Memory B cell (primary cell): ENCODE measurements around the gene SMAGP.
"Not testable (repeated sequence)": the region's sequence is repeated elsewhere in the genome, so short reads cannot be mapped to it uniquely, and the experiment has no call there.

Experiments used
- ATAC-seq: fragments of 150-1000 bp; cut with Tn5 transposase; 2 replicates; pipeline ENCODE4 v1.10.0; 2021; ENCODE audit warnings: low read depth, mild to moderate bottlenecking, moderate library complexity
- DNase-seq, 2 donors: peaks; one replicate each; pipeline ENCODE4 v3.0.0; 2022; ENCODE audit warnings: low spot score in 2 of 2
- H3K27ac Mint-ChIP-seq: one replicate; pipeline ENCODE4 v1.8.0; 2022; ENCODE audit warnings: mild to moderate bottlenecking, moderate library complexity, mixed read lengths
- H3K27me3 Mint-ChIP-seq: one replicate; pipeline ENCODE4 v1.8.0; 2022; ENCODE audit warnings: mixed read lengths
- H3K36me3 Mint-ChIP-seq: one replicate; pipeline ENCODE4 v1.8.0; 2022; ENCODE audit warnings: mild to moderate bottlenecking, mixed read lengths
- H3K4me1 Mint-ChIP-seq: one replicate; pipeline ENCODE4 v1.8.0; 2022; ENCODE audit warnings: mixed read lengths
- H3K4me3 Mint-ChIP-seq: one replicate; pipeline ENCODE4 v1.8.0; 2022; ENCODE audit warnings: mild to moderate bottlenecking, moderate library complexity, mixed read lengths
- H3K9me3 Mint-ChIP-seq: one replicate; pipeline ENCODE4 v1.8.0; 2022; ENCODE audit warnings: mixed read lengths

SMAGP gene

GRCh38 chr12:51246254-51246853 is 23.9 kb downstream of the SMAGP start:
- peak; percentile 30 for ATAC-seq
- no peak overlapping the region for H3K4me3 Mint-ChIP-seq
- H3K27me3 Mint-ChIP-seq = no peaks in the 10 kb centered on the region
- no peaks in the 10 kb centered on the region for H3K9me3 Mint-ChIP-seq
- peak overlapping the region; percentile 72 for H3K27ac Mint-ChIP-seq
- peaks cover 27% of the 10 kb centered on the region for H3K36me3 Mint-ChIP-seq
- no peak for DNase-seq
- peaks cover 36% of the 10 kb centered on the region for H3K4me1 Mint-ChIP-seq

GRCh38 chr12:51245476-51246253 is 24.6 kb downstream of the SMAGP start:
- DNase-seq = no peak
- ATAC-seq = no peak
- Mint-ChIP-seq H3K27ac (peak overlapping the region; percentile 72), H3K4me1 (peaks cover 36% of the 10 kb centered on the region), H3K36me3 (peaks cover 30% of the 10 kb centered on the region), H3K4me3 (no peak overlapping the region), H3K27me3 (no peaks in the 10 kb centered on the region), H3K9me3 (no peaks in the 10 kb centered on the region)

GRCh38 chr12:51244269-51244668 is 25.9 kb downstream of the SMAGP start:
- DNase-seq (no peak), ATAC-seq (no peak)
- no peak overlapping the region for H3K4me3 Mint-ChIP-seq
- peaks cover 46% of the 10 kb centered on the region for H3K4me1 Mint-ChIP-seq
- H3K9me3 Mint-ChIP-seq = no peaks in the 10 kb centered on the region
- peak overlapping the region; percentile 53 for H3K27ac Mint-ChIP-seq
- no peaks in the 10 kb centered on the region for H3K27me3 Mint-ChIP-seq
- peaks cover 35% of the 10 kb centered on the region for H3K36me3 Mint-ChIP-seq

- DNase-seq (no peak), ATAC-seq (no peak)
- Mint-ChIP-seq H3K27ac (peak overlapping the region; percentile 56), H3K9me3 (no peaks in the 10 kb centered on the region), H3K27me3 (no peaks in the 10 kb centered on the region), H3K4me3 (peak overlapping the region; percentile 12), H3K4me1 (peaks cover 47% of the 10 kb centered on the region), H3K36me3 (peaks cover 37% of the 10 kb centered on the region)
Observed at GRCh38 chr12:51242876-51243275, 27.3 kb downstream of the SMAGP start.

- DNase-seq (no peak), ATAC-seq (no peak)
- Mint-ChIP-seq H3K9me3 (no peaks in the 10 kb centered on the region), H3K36me3 (peaks cover 37% of the 10 kb centered on the region), H3K4me1 (peaks cover 42% of the 10 kb centered on the region), H3K4me3 (no peak overlapping the region), H3K27ac (no peak overlapping the region), H3K27me3 (no peaks in the 10 kb centered on the region)
Observed at GRCh38 chr12:51242120-51242519, 28.1 kb downstream of the SMAGP start.

- no peak for ATAC-seq
- H3K27ac Mint-ChIP-seq = peak overlapping the region; percentile 100
- peaks cover 32% of the 10 kb centered on the region for H3K36me3 Mint-ChIP-seq
- peaks cover 33% of the 10 kb centered on the region for H3K4me1 Mint-ChIP-seq
- peaks cover 2% of the 10 kb centered on the region for H3K27me3 Mint-ChIP-seq
- H3K4me3 Mint-ChIP-seq = peak overlapping the region; percentile 98
- no peaks in the 10 kb centered on the region for H3K9me3 Mint-ChIP-seq
- no peak for DNase-seq
Observed at GRCh38 chr12:51240971-51241370, 29.2 kb downstream of the SMAGP start.

- Mint-ChIP-seq H3K9me3 (no peaks in the 10 kb centered on the region), H3K27ac (peak within 1 kb of the TSS; percentile 100), H3K4me3 (peak within 1 kb of the TSS; percentile 98), H3K36me3 (peaks cover 23% of the 10 kb centered on the region), H3K27me3 (peaks cover 2% of the 10 kb centered on the region), H3K4me1 (peaks cover 27% of the 10 kb centered on the region)
- peak; percentile 87 for ATAC-seq
- peak; percentile 91 to 92 for DNase-seq
Observed at GRCh38 chr12:51238510-51239334, 31.5 kb downstream of the SMAGP start, which contains the start of gene DAZAP2. Gene DAZAP2, plus strand, starts transcription at chr12:51238826. Its CDS starts 82 bp downstream, at chr12:51238908.

GRCh38 chr12:51238037-51238509 is 32.1 kb downstream of the SMAGP start:
- H3K4me1 Mint-ChIP-seq = peaks cover 25% of the 10 kb centered on the region

GRCh38 chr12:51234530-51234929 is 35.7 kb downstream of the SMAGP start:
- peaks cover 6% of the 10 kb centered on the region for H3K4me1 Mint-ChIP-seq
- H3K36me3 Mint-ChIP-seq = peaks cover 2% of the 10 kb centered on the region
- H3K27ac Mint-ChIP-seq = no peak overlapping the region
- H3K27me3 Mint-ChIP-seq = peaks cover 2% of the 10 kb centered on the region
- H3K4me3 Mint-ChIP-seq = no peak overlapping the region
- DNase-seq (no peak), ATAC-seq (no peak)
- no peaks in the 10 kb centered on the region for H3K9me3 Mint-ChIP-seq

More at GRCh38 chr12:51238037-51238509, 32.1 kb downstream of the SMAGP start:
- DNase-seq (no peak), ATAC-seq (no peak)
- Mint-ChIP-seq H3K9me3 (no peaks in the 10 kb centered on the region), H3K36me3 (peaks cover 21% of the 10 kb centered on the region), H3K27ac (peak overlapping the region; percentile 100), H3K4me3 (peak overlapping the region; percentile 98), H3K27me3 (peaks cover 2% of the 10 kb centered on the region)

GRCh38 chr12:51232642-51233041 is 37.6 kb downstream of the SMAGP start:
- Mint-ChIP-seq H3K27me3 (peaks cover 2% of the 10 kb centered on the region), H3K27ac (no peak overlapping the region), H3K4me3 (no peak overlapping the region), H3K4me1 (no peaks in the 10 kb centered on the region), H3K9me3 (no peaks in the 10 kb centered on the region), H3K36me3 (no peaks in the 10 kb centered on the region)
- no peak for ATAC-seq
- no peak for DNase-seq

- Mint-ChIP-seq H3K4me1 (no peaks in the 10 kb centered on the region), H3K27me3 (no peaks in the 10 kb centered on the region), H3K4me3 (no peak overlapping the region), H3K27ac (no peak overlapping the region), H3K9me3 (no peaks in the 10 kb centered on the region), H3K36me3 (peaks cover 4% of the 10 kb centered on the region)
- no peak for ATAC-seq
- no peak for DNase-seq
Observed at GRCh38 chr12:51229116-51229809, 41.0 kb downstream of the SMAGP start.

- H3K36me3 Mint-ChIP-seq = peaks cover 4% of the 10 kb centered on the region
- H3K4me3 Mint-ChIP-seq = no peak overlapping the region
- H3K9me3 Mint-ChIP-seq = no peaks in the 10 kb centered on the region
- DNase-seq (no peak), ATAC-seq (no peak)
- H3K27me3 Mint-ChIP-seq = no peaks in the 10 kb centered on the region
- no peaks in the 10 kb centered on the region for H3K4me1 Mint-ChIP-seq
- H3K27ac Mint-ChIP-seq = no peak overlapping the region
Observed at GRCh38 chr12:51227962-51228361, 42.3 kb downstream of the SMAGP start.

- H3K27ac Mint-ChIP-seq, H3K9me3 Mint-ChIP-seq, DNase-seq, H3K36me3 Mint-ChIP-seq, H3K4me3 Mint-ChIP-seq, H3K27me3 Mint-ChIP-seq, H3K4me1 Mint-ChIP-seq, ATAC-seq: not testable (repeated sequence)
Observed at GRCh38 chr12:51227112-51227511, 43.1 kb downstream of the SMAGP start.
